K562 (cell line): Measurements from ENCODE around the gene CARD9. TPM values are rescaled to one million over a fixed set of nuclear protein-coding genes. Genes with fewer than 3 reads are reported as not detected.

Source experiments
- ATAC-seq: fragments of 200-7000 bp; cut with Tn5 transposase; 3 replicates; pipeline ENCODE4 v1.9.1; 2020; ENCODE audit warnings: moderate library complexity
- BruUV-seq: library from RNA; stranded (reverse); fragments of 400-500 nt; replicated peaks from 2 replicates; lab custom pipeline; 2021; lab: Mats Ljungman, UMichigan
- CTCF ChIA-PET: fragments of 300-600 bp; formaldehyde crosslinking; extraction: SDS; loops from one replicate; lab custom pipeline; 2021; ENCODE audit warnings: low intra/inter-chr PET ratio; lab: Yijun Ruan, JAX
- POLR2A ChIA-PET: fragments of 300-600, 350-650 bp; sonication (Branson Sonifier 250); formaldehyde crosslinking; extraction: SDS; loops from one replicate; lab custom pipeline; 2021; ENCODE audit warnings: antibody characterized with exemption, inconsistent platforms; lab: Yijun Ruan, JAX
- DNase-seq, 4 experiments: peaks; one replicate each; pipeline versions ENCODE4 v3.0.0 to v3.0.0-alpha.2; 2011 to 2018; ENCODE audit warnings: low spot score in 3 of 4, mixed read lengths in 3 of 4; ENCODE audit errors: extremely low read depth in 1 of 4
- FAIRE-seq: peaks from 2 replicates; lab custom pipeline; 2011; peaks lifted over from hg19 to GRCh38; lab: Jason Lieb, UNC
- H2AFZ ChIP-seq: 2 replicates; pipeline ENCODE4 v1.6.0; 2011; ENCODE audit warnings: low read depth, low read length, control low read depth, inconsistent platforms
- H3K27ac ChIP-seq: fragments of 200-600 bp; 3 replicates; pipeline ENCODE4 v1.8.0; 2011; ENCODE audit warnings: low read depth, mild to moderate bottlenecking, control low read depth, inconsistent platforms, low read length, moderate library complexity, mixed read lengths; ENCODE audit errors: extremely low read depth
- H3K27me3 ChIP-seq, 2 experiments: fragments of 300-600 bp in 1 of 2; 2 replicates in 1 of 2; 3 replicates in 1 of 2; pipeline versions ENCODE4 v1.6.0 to v1.8.0; 2011; ENCODE audit warnings: inconsistent platforms in 2 of 2, low read length in 2 of 2, mild to moderate bottlenecking in 1 of 2, mixed read lengths in 1 of 2, moderate library complexity in 1 of 2; ENCODE audit not compliant: control insufficient read depth in 2 of 2, insufficient read depth in 2 of 2
- H3K36me3 ChIP-seq: fragments of 300-600 bp; 3 replicates; pipeline ENCODE4 v1.8.0; 2011; ENCODE audit warnings: mild to moderate bottlenecking, low read length, inconsistent platforms; ENCODE audit not compliant: control insufficient read depth, insufficient read depth
- H3K4me1 ChIP-seq, 2 experiments: fragments of 200-600 bp in 1 of 2; replicated peaks in 1 of 2; 2 replicates in 1 of 2; 3 replicates in 1 of 2; pipeline versions ENCODE4 v1.5.1 to v1.8.0; 2011; ENCODE audit warnings: inconsistent platforms in 2 of 2, low read length in 2 of 2, mild to moderate bottlenecking in 1 of 2, mixed read lengths in 1 of 2, moderate library complexity in 1 of 2; ENCODE audit not compliant: control insufficient read depth in 2 of 2, insufficient read depth in 2 of 2
- H3K4me2 ChIP-seq: 2 replicates; pipeline ENCODE4 v1.6.1; 2011; ENCODE audit warnings: low read length, control low read depth, inconsistent platforms, mixed read lengths; ENCODE audit not compliant: insufficient read depth
- H3K4me3 ChIP-seq: fragments of 200-600 bp; sonication (generic), shearing (Covaris generic); 2 replicates; pipeline ENCODE4 v1.5.1; 2016; ENCODE audit warnings: control low read depth, inconsistent platforms
- H3K79me2 ChIP-seq: fragments of 200-600 bp; 3 replicates; pipeline ENCODE4 v1.8.0; 2011; ENCODE audit warnings: low read length, inconsistent platforms; ENCODE audit not compliant: control insufficient read depth, insufficient read depth
- H3K9ac ChIP-seq, 2 experiments: 2 replicates each; pipeline versions ENCODE4 v1.6.0 to v1.6.1; 2011; ENCODE audit warnings: low read depth in 2 of 2, low read length in 2 of 2, control low read depth in 1 of 2, inconsistent platforms in 1 of 2, mild to moderate bottlenecking in 1 of 2, mixed read lengths in 1 of 2; ENCODE audit not compliant: insufficient read depth in 1 of 2
- H3K9me1 ChIP-seq: one replicate; pipeline ENCODE4 v1.6.0; 2011; ENCODE audit warnings: inconsistent platforms, mild to moderate bottlenecking, low read length, moderate library complexity; ENCODE audit not compliant: control insufficient read depth, insufficient read depth
- H3K9me3 ChIP-seq: replicated peaks from 2 replicates; pipeline ENCODE4 v1.5.1; 2011; ENCODE audit warnings: low read depth, low read length, inconsistent platforms; ENCODE audit not compliant: control insufficient read depth, insufficient read depth
- H4K20me1 ChIP-seq: replicated peaks from 2 replicates; pipeline ENCODE4 v1.6.1; 2011; ENCODE audit warnings: low read length, inconsistent platforms, mixed read lengths; ENCODE audit not compliant: control insufficient read depth, insufficient read depth
- ELK1 ChIP-seq: sonication (generic); formaldehyde crosslinking; IDR thresholded peaks from 2 replicates; pipeline ENCODE4 v1.8.1; 2022; ENCODE audit warnings: missing genetic modification reagents
- NELFE ChIP-seq: IDR thresholded peaks from 2 replicates; pipeline ENCODE4 v1.6.1; 2011; ENCODE audit warnings: mild to moderate bottlenecking; ENCODE audit not compliant: insufficient read depth, insufficient read length
- NR1H2 ChIP-seq: sonication (generic); formaldehyde crosslinking; IDR thresholded peaks from 2 replicates; pipeline ENCODE4 v1.4.0; 2020; ENCODE audit warnings: mild to moderate bottlenecking, missing genetic modification reagents
- NR2F6 ChIP-seq: fragments of 450-650 bp; formaldehyde crosslinking; IDR thresholded peaks from 2 replicates; pipeline ENCODE4 v1.4.0; 2020; ENCODE audit warnings: mild to moderate bottlenecking
- TAF7 ChIP-seq: fragments of 450-650 bp; IDR thresholded peaks from 2 replicates; pipeline ENCODE4 v1.6.1; 2016; ENCODE audit warnings: missing genetic modification characterization, missing compliant biosample characterization
- TRIM25 ChIP-seq: fragments of 450-650 bp; IDR thresholded peaks from 2 replicates; pipeline ENCODE4 v1.7.0; 2016; ENCODE audit warnings: borderline replicate concordance
- ZEB2 ChIP-seq: fragments of 450-650 bp; IDR thresholded peaks from 2 replicates; pipeline ENCODE4 v1.6.1; 2016
- ZNF263 ChIP-seq: sonication (generic); formaldehyde crosslinking; IDR thresholded peaks from 2 replicates; pipeline ENCODE4 v1.8.0; 2022; ENCODE audit warnings: mild to moderate bottlenecking, missing genetic modification reagents, borderline replicate concordance
- ZNF3 ChIP-seq: fragments of 250-450 bp; sonication (Bioruptor Pico); IDR thresholded peaks from 2 replicates; pipeline ENCODE4 v1.5.0; 2021; ENCODE audit warnings: mild to moderate bottlenecking, moderate library complexity
- WGBS: fragments of 100-300 bp; shearing (Covaris generic); methylation state at CpG from one replicate; pipeline ENCODE4 v1.1.6; 2016; ENCODE audit warnings: low coverage, mixed read lengths; ENCODE audit not compliant: insufficient coverage; ENCODE audit errors: missing lambda C conversion rate; 5-methylcytosine and 5-hydroxymethylcytosine counted together
- in situ Hi-C: fragments of 300-500 bp; cut with MboI; formaldehyde crosslinking; loops from 4 replicates; pipeline ENCODE4 v1.15.0; 2018; ENCODE audit warnings: inconsistent platforms, mixed read lengths
- intact Hi-C: fragments of 100-400 bp; cut with micrococcal nuclease; formaldehyde crosslinking; loops from 2 replicates; pipeline ENCODE4 v1.14.2; 2022
- polyA plus RNA-seq, 8 experiments: library from polyadenylated mRNA; depleted of rRNA in 4 of 8; stranded (reverse) in 5 of 8; unstranded in 3 of 8; fragments of >200 nt; fragmentation: Nextera tagmentation in 2 of 8; fragmentation: Illumina TruSeq in 1 of 8; extraction: Ambion mirVana in 2 of 8; extraction: Trizol in 1 of 8; gene quantifications; 2 replicates each; pipeline versions ENCODE4 v1.2.1 to v1.2.3, GENCODE V29; 2011 to 2014; ENCODE audit warnings: inconsistent platforms in 1 of 8, missing spikeins in 1 of 8
- total RNA-seq, 7 experiments: library from RNA; depleted of rRNA in 6 of 7; stranded (reverse); fragments of >200 nt in 6 of 7; fragmentation: Illumina TruSeq in 2 of 7; extraction: Trizol in 2 of 7; gene quantifications; 2 replicates each; pipeline versions ENCODE4 v1.2.1 to v1.2.3, GENCODE V29; 2011 to 2021; ENCODE audit warnings: low replicate concordance in 1 of 7

CARD9 gene
- total and polyA plus RNA-seq, 9 of the 15 experiments (the other 6 are each of a cell fraction or from before 2014, with no cell fraction given) = 1.7 to 53.0 (median 9.7) TPM

GRCh38 chr9:136398286-136398685 lies 24.8 kb upstream of the CARD9 start (continued):
- TF ChIP-seq ELK1 (no peak), ZEB2 (no peak), NR1H2 (CRISPR knock-in tag) (no peak), TRIM25 (no peak), TAF7 (tag) (no peak), NELFE (no peak), NR2F6 (CRISPR knock-in tag) (no peak)

- in situ Hi-C loops = no loop called here
- H3K4me3 ChIP-seq = no peak overlapping the region
- FAIRE-seq = no peak
These were observed 24.2 kb upstream of the CARD9 start for GRCh38 chr9:136397643-136398042.

More at GRCh38 chr9:136397643-136398042, 24.2 kb upstream of the CARD9 start:
- Histone ChIP-seq H2AFZ (no peak overlapping the region), H3K9me1 (no peaks in the 10 kb centered on the region), H3K9ac (no peak overlapping the region), H3K4me1 (peaks cover 7 to 43% of the 10 kb centered on the region in 2 experiments; a peak in 4 of 5 replicates), H3K4me2 (no peak overlapping the region), H3K9me3 (no peaks in the 10 kb centered on the region), H3K79me2 (peaks cover 28% of the 10 kb centered on the region), H4K20me1 (no peaks in the 10 kb centered on the region; the same call in 1 of the 2 replicates), H3K27ac (no peak overlapping the region), H3K27me3 (no peaks in the 10 kb centered on the region), H3K36me3 (peaks cover 76% of the 10 kb centered on the region)
- BruUV-seq = no TSS peak
- DNase-seq (no peak), ATAC-seq (no peak)
- TF ChIP-seq ZNF3 (no peak), ZNF263 (CRISPR knock-in tag) (peak; percentile 69; the same call in 1 of the 2 replicates)
- ChIA-PET CTCF (no interaction called here), POLR2A (no interaction called here)
- no CpG with 5 or more reads among the region's 6 CpGs for WGBS
- intact Hi-C loops = no loop called here
